Measurements from ENCODE around the gene PGA4.

Gene PGA4

DNA sequence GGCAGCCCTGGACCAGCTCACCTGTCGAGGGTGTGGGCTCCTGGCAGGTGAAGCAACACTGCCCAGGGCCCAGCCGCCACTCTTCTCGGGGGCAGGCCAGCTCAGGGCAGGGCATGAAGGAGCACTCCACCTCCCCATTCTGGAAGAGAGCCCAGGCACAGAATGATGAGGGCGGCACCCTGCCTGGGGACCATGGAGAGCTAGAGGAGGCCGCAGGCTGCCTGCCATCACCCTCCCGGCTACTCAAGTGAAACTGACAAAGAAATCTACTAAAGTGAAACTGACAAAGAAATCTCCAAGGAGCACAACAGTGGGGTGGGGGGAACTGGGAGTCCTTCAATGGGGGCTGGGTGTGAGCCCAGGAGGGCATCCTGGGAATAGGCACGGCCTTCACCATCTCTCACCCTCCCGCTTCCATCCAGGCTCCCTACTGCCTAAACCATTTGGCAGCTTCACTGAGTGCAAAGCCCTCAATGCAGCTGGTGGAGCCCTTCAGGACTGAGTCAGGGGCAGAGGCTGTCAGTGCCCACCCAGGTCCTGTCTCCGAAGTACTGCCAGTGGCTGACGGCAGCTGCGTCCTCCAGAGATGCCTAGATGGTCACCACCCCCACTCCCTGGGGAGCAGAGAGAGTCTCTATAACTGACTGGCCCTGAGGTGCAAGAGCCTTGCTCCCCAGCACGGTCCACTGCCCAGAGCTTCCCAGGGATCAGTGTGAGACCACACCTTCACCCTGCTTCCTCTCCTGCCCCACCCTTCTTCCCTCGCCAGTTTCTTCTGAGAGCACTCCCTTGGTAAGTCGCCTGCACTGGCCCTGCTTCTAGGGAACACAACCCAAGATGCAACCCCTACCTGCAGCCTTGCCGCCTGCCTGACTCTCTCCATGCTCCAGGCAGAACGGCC, 51.3 kb downstream of the PGA4 start:
- in situ Hi-C loops (cut with HindIII; ENCODE audit: low pct_unique_long_range_greater_than_20kb, low sequenced_read_pairs): no loop called here
- no peak for DNase-seq (ENCODE audit: low read depth in 1 of 2, low spot score in 1 of 2)
- TF ChIP-seq JUND (IDR thresholded peaks at IDR 0.05; ENCODE audit: low read depth): no peak

- DNase-seq (ENCODE audit: low read depth in 1 of 2, low spot score in 1 of 2): no peak
- in situ Hi-C loops (cut with HindIII; ENCODE audit: low pct_unique_long_range_greater_than_20kb, low sequenced_read_pairs): no loop called here
- TF ChIP-seq JUND (IDR thresholded peaks at IDR 0.05; ENCODE audit: low read depth): no peak
These were observed 51.9 kb downstream of the PGA4 start for GRCh38 chr11:61274084-61274483.

- in situ Hi-C loops (cut with HindIII; ENCODE audit: low pct_unique_long_range_greater_than_20kb, low sequenced_read_pairs): no loop called here
- no peak for DNase-seq (ENCODE audit: low read depth in 1 of 2, low spot score in 1 of 2)
- TF ChIP-seq JUND (IDR thresholded peaks at IDR 0.05; ENCODE audit: low read depth): no peak
These were observed 53.0 kb downstream of the PGA4 start for GRCh38 chr11:61275191-61275590.

GRCh38 chr11:61277186-61278000, 55.2 kb downstream of the PGA4 start:
- DNase-seq (ENCODE audit: low read depth in 1 of 2, low spot score in 1 of 2): no peak
- in situ Hi-C loops (cut with HindIII; ENCODE audit: low pct_unique_long_range_greater_than_20kb, low sequenced_read_pairs): no loop called here
- TF ChIP-seq JUND (IDR thresholded peaks at IDR 0.05; ENCODE audit: low read depth): no peak

DNA sequence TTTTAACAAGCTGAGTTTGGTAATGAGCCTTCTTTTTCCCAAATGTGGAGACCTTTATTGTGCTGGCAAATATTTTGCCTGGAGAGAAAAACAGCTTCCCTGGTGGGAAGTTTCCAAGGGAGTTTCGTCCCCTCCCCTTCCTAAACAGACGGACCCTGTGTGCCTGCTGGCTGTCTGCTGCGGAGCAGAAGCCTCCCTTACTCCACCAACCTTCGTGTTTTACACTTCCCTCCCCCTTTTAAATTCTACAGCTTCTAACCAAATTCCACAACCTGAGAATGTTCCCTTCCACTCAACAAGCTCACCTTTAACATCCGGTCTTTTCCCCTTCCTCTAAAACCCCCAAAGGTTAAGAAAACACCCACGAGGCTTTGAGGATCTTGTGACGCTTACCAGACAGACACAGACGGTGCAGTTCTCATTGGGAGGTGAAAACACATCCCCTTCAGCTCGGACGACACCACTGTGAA, 55.9 kb downstream of the PGA4 start:
- no peak for TF ChIP-seq JUND (IDR thresholded peaks at IDR 0.05; ENCODE audit: low read depth)
- DNase-seq (ENCODE audit: low read depth in 1 of 2, low spot score in 1 of 2): no peak
- in situ Hi-C loops (cut with HindIII; ENCODE audit: low pct_unique_long_range_greater_than_20kb, low sequenced_read_pairs): no loop called here

- DNase-seq (ENCODE audit: low read depth in 1 of 2, low spot score in 1 of 2): no peak
- TF ChIP-seq JUND (IDR thresholded peaks at IDR 0.05; ENCODE audit: low read depth): no peak
- in situ Hi-C loops (cut with HindIII; ENCODE audit: low pct_unique_long_range_greater_than_20kb, low sequenced_read_pairs): no loop called here
These were observed 58.0 kb downstream of the PGA4 start for GRCh38 chr11:61279934-61280659.

- TF ChIP-seq JUND (IDR thresholded peaks at IDR 0.05; ENCODE audit: low read depth): no peak
- in situ Hi-C loops (cut with HindIII; ENCODE audit: low pct_unique_long_range_greater_than_20kb, low sequenced_read_pairs): no loop called here
- no peak for DNase-seq (ENCODE audit: low read depth in 1 of 2, low spot score in 1 of 2)
These were observed 58.9 kb downstream of the PGA4 start for GRCh38 chr11:61280883-61281580.
